ENCODE measurements around the gene CS.

DNA sequence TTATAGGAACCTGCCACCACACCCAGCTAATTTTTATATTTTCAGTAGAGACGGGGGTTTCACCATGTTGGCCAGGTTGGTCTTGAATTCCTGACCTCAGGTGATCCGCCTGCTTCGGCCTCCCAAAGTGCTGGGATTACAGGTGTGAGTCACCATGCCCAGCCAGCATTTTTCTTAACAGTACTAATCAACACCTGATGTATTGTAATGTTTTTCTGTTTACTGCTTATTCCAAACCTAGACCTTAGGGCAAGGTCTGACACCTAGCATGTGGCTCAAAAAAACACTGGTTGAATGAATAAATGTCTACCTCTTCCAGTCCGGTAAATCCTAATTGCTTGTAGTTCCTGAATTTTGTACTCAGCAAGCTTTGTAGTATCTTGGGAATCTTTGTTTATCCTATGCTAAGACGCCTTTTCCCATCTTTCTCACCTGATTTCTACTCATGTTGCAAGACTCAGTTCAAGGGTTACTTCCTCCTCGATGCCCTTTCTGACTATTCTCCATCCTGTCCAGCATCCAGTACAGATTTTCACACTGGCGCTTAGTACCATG lies 30.9 kb upstream of the CS start:
- TF ChIP-seq EP300 (IDR thresholded peaks at IDR 0.05; ENCODE audit: borderline replicate concordance): no peak
- no peak for TF ChIP-seq YY1 (IDR thresholded peaks at IDR 0.05; ENCODE audit: low read depth)
- TF ChIP-seq RAD21 (IDR thresholded peaks at IDR 0.05; ENCODE audit: low read depth): no peak
- no peak for TF ChIP-seq TCF12 (IDR thresholded peaks at IDR 0.05; ENCODE audit: low read depth)
- no peak for TF ChIP-seq TAF1 (IDR thresholded peaks at IDR 0.05; ENCODE audit: low read depth)
- TF ChIP-seq FOXM1 (IDR thresholded peaks at IDR 0.05; ENCODE audit: borderline replicate concordance, low read depth): no peak
- no peak for TF ChIP-seq CREB1 (IDR thresholded peaks at IDR 0.05; ENCODE audit: low read depth)
- TF ChIP-seq, protein P1, sequence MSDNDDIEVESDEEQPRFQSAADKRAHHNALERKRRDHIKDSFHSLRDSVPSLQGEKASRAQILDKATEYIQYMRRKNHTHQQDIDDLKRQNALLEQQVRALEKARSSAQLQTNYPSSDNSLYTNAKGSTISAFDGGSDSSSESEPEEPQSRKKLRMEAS (IDR thresholded peaks at IDR 0.05): no peak
- no peak for TF ChIP-seq CEBPB (IDR thresholded peaks at IDR 0.05)

All from Ishikawa (cell line).